Measurements from ENCODE around the gene RARG.

GRCh38 chr12:53239643-53240258 is 7.7 kb upstream of the RARG start:
- TF ChIP-seq, protein P1, sequence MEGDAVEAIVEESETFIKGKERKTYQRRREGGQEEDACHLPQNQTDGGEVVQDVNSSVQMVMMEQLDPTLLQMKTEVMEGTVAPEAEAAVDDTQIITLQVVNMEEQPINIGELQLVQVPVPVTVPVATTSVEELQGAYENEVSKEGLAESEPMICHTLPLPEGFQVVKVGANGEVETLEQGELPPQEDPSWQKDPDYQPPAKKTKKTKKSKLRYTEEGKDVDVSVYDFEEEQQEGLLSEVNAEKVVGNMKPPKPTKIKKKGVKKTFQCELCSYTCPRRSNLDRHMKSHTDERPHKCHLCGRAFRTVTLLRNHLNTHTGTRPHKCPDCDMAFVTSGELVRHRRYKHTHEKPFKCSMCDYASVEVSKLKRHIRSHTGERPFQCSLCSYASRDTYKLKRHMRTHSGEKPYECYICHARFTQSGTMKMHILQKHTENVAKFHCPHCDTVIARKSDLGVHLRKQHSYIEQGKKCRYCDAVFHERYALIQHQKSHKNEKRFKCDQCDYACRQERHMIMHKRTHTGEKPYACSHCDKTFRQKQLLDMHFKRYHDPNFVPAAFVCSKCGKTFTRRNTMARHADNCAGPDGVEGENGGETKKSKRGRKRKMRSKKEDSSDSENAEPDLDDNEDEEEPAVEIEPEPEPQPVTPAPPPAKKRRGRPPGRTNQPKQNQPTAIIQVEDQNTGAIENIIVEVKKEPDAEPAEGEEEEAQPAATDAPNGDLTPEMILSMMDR (IDR thresholded peaks at IDR 0.05), result no peak
- TF ChIP-seq ZFX (IDR thresholded peaks at IDR 0.05; ENCODE audit: borderline replicate concordance), result no peak

Measured in 22Rv1 (cell line).